Colonic mucosa (tissue), 4 donors: ENCODE measurements around the gene LDHAL6B. TPM values are rescaled to one million over a fixed set of nuclear protein-coding genes. Genes with fewer than 3 reads are reported as not detected.
"Not testable (repeated sequence)": the region's sequence is repeated elsewhere in the genome, so short reads cannot be mapped to it uniquely, and the experiment has no call there.

Experiments
- DNase-seq: peaks from one replicate; pipeline ENCODE4 v3.0.0-alpha.2; 2020
- H3K27ac ChIP-seq: fragments of 200-600 bp; one replicate; pipeline ENCODE4 v1.8.0; 2021
- H3K27me3 ChIP-seq: fragments of 200-600 bp; one replicate; pipeline ENCODE4 v1.8.0; 2021
- H3K36me3 ChIP-seq: fragments of 200-600 bp; one replicate; pipeline ENCODE4 v1.8.0; 2021
- H3K4me1 ChIP-seq: fragments of 200-600 bp; one replicate; pipeline ENCODE4 v1.8.0; 2021; ENCODE audit warnings: mild to moderate bottlenecking
- H3K4me3 ChIP-seq: fragments of 200-600 bp; one replicate; pipeline ENCODE4 v1.8.0; 2021
- H3K9ac ChIP-seq, 2 donors: one replicate each; pipeline ENCODE4 v1.7.0; 2013; ENCODE audit warnings: control low read depth in 2 of 2, low read depth in 2 of 2, low read length in 2 of 2
- H3K9me3 ChIP-seq: fragments of 200-600 bp; one replicate; pipeline ENCODE4 v1.8.0; 2021
- CTCF ChIP-seq: fragments of 200-600 bp; IDR thresholded peaks from one replicate; pipeline ENCODE4 v1.8.0; 2022; ENCODE audit warnings: antibody characterized with exemption, mild to moderate bottlenecking
- intact Hi-C: fragments of 100-400 bp; cut with DNase I; formaldehyde crosslinking; loops from one replicate; pipeline ENCODE4 v1.14.1; 2022
- total RNA-seq, 2 donors: library from RNA; stranded (reverse); fragmentation: NEBNext Ultra II Directional in 1 of 2; extraction: Animal tissue kit (Norgen Biotek cat#: 25700) in 1 of 2; gene quantifications; one replicate each; pipeline ENCODE4 v1.2.1, GENCODE V29; 2021
- donor health status: healthy.
- donor health status: DM: no; HTN: no; CAD: no.
- donor health status: DM: no; HTN: no; CAD: no.

The LDHAL6B gene
- total RNA-seq, 2 donors from 2014 or later, result not detected

GRCh38 chr15:59160880-59161593 lies 45.6 kb upstream of the LDHAL6B start:
- intact Hi-C loops, result no loop called here
- no peaks in the 10 kb centered on the region for H3K4me1 ChIP-seq
- TF ChIP-seq CTCF, result no peak
- no peak overlapping the region for H3K4me3 ChIP-seq
- DNase-seq, result no peak
- H3K9ac ChIP-seq, result no peak overlapping the region
- H3K27me3 ChIP-seq, result no peaks in the 10 kb centered on the region
- H3K9me3 ChIP-seq, result no peaks in the 10 kb centered on the region
- no peak overlapping the region for H3K27ac ChIP-seq
- peaks cover 7% of the 10 kb centered on the region for H3K36me3 ChIP-seq

- H3K9ac ChIP-seq, H3K4me1 ChIP-seq, H3K36me3 ChIP-seq, DNase-seq, H3K9me3 ChIP-seq, H3K27me3 ChIP-seq, H3K27ac ChIP-seq, H3K4me3 ChIP-seq, intact Hi-C loops: not testable (repeated sequence)
These were observed 44.6 kb upstream of the LDHAL6B start for GRCh38 chr15:59162080-59162479.

DNA sequence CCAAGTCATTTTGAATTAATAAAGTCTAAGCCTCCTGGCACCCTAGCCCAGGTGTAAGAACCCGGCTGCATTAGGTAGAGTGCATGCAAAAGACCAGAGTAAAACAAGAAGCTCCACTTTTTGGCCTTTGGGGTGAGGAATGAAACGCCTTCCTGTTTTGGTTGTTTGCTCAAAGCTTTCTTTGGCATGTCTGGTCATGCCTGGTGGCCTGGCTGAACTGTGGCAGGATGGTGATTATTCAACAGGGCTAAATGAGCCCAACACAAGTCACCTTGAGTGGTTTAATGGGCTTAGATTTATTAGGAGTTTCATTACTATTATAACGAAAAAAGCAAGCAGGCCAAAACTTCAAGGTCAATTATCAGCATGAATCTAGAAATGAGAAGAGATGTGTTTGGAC lies 40.9 kb upstream of the LDHAL6B start:
- no peak for TF ChIP-seq CTCF
- Histone ChIP-seq H3K9me3 (no peaks in the 10 kb centered on the region), H3K27me3 (no peaks in the 10 kb centered on the region), H3K4me3 (no peak overlapping the region), H3K9ac (no peak overlapping the region), H3K4me1 (no peaks in the 10 kb centered on the region), H3K36me3 (no peaks in the 10 kb centered on the region), H3K27ac (no peak overlapping the region)
- DNase-seq, result no peak
- intact Hi-C loops, result no loop called here

DNA sequence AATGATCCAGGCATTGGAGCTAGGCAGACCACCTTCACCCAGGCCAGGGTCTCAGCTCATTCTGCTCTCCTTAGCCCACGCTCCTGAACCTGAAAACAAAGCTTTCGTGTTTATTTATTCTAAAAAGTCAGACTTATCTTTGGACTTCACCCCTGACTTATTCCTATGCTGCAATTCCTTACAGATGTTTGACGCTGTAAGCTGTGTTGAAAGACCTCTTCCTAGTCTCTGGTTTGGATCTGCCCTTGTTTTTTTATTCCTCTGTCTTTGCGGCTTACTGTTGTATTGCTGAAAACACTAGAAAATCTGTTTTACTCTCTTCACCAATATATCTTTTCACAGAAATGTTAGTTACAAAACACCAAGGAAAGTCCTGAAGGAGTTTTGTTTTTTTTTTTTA lies 40.5 kb upstream of the LDHAL6B start:
- TF ChIP-seq CTCF, result no peak
- Histone ChIP-seq H3K36me3 (no peaks in the 10 kb centered on the region), H3K27ac (no peak overlapping the region), H3K27me3 (no peaks in the 10 kb centered on the region), H3K9ac (no peak overlapping the region), H3K9me3 (no peaks in the 10 kb centered on the region), H3K4me1 (no peaks in the 10 kb centered on the region), H3K4me3 (no peak overlapping the region)
- intact Hi-C loops, result no loop called here
- DNase-seq, result no peak

DNA sequence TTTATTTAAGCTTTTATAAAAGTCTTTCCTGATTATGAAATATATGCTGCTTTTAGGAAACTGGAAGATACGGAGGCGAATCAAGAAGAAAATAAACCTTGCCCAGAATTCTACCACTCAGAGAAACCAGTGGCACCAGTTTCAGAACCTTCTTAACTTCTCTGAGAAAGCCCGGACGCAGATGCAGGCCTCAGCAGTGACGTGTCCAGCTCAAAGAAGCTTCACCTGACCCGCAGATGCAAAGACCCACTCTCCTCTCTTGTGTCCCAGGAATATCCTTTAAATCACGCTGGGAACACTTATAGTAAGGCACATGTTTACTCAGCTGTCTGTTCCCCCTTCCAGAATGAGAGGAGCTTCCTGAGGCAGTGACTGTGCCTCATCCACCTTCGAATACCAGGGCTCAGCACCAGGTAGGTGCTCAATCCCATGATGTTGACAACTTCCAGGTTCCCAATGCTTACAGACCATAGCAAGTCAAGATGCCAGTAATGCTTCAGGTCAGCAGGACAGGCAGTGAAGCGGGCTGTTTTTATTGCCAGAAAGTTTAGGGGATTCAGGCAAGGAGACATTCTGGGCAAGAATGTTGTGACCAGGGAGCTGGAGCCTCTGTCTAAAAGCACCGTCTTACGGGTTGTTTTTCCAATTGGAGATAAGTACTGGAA lies 39.9 kb upstream of the LDHAL6B start:
- Histone ChIP-seq H3K36me3 (peaks cover 2% of the 10 kb centered on the region), H3K27me3 (no peaks in the 10 kb centered on the region), H3K9ac (no peak overlapping the region), H3K4me3 (no peak overlapping the region), H3K9me3 (no peaks in the 10 kb centered on the region), H3K27ac (no peak overlapping the region), H3K4me1 (no peaks in the 10 kb centered on the region)
- no peak for TF ChIP-seq CTCF
- DNase-seq, result no peak
- intact Hi-C loops, result no loop called here

- Histone ChIP-seq H3K9ac (no peak overlapping the region), H3K4me1 (no peaks in the 10 kb centered on the region), H3K4me3 (no peak overlapping the region), H3K36me3 (peaks cover 6% of the 10 kb centered on the region), H3K27ac (no peak overlapping the region), H3K9me3 (no peaks in the 10 kb centered on the region), H3K27me3 (no peaks in the 10 kb centered on the region)
- intact Hi-C loops, result no loop called here
- no peak for DNase-seq
- no peak for TF ChIP-seq CTCF
These were observed 38.1 kb upstream of the LDHAL6B start for GRCh38 chr15:59168536-59168935.
